ENCODE data around the gene RAI1.

GRCh38 chr17:17770632-17771044, 89.4 kb downstream of the RAI1 start:
- TF ChIP-seq CTCF (IDR thresholded peaks at IDR 0.05) (no peak), POLR2A (IDR thresholded peaks at IDR 0.05) (no peak)

All from lower leg skin (tissue), 3 donors.